HepG2 (cell line): Measurements from ENCODE around the gene ZBTB14. TPM values are rescaled to one million over a fixed set of nuclear protein-coding genes. Genes with fewer than 3 reads are reported as not detected.

Experiments
- ESRRA ChIP-seq: sonication (generic); formaldehyde crosslinking; IDR thresholded peaks from 2 replicates; pipeline ENCODE4 v1.5.1; 2020; ENCODE audit warnings: mild to moderate bottlenecking, low read depth, missing genetic modification reagents
- HNF1A ChIP-seq, 2 experiments: sonication (generic) in 1 of 2; formaldehyde crosslinking in 1 of 2; IDR thresholded peaks; 2 replicates each; pipeline versions ENCODE4 v1.4.0 to v1.6.1; 2016 to 2020; ENCODE audit warnings: borderline replicate concordance in 1 of 2, low read depth in 1 of 2, mild to moderate bottlenecking in 1 of 2, missing genetic modification reagents in 1 of 2
- MYC ChIP-seq: sonication (generic); formaldehyde crosslinking; IDR thresholded peaks from 2 replicates; pipeline ENCODE4 v1.9.0; 2021; ENCODE audit warnings: missing genetic modification reagents, borderline replicate concordance
- POLR2AphosphoS5 ChIP-seq: IDR thresholded peaks from 2 replicates; pipeline ENCODE4 v1.6.1; 2012; ENCODE audit warnings: low read depth, low read length
- REPIN1 ChIP-seq: sonication (generic); formaldehyde crosslinking; IDR thresholded peaks from 2 replicates; pipeline ENCODE4 v1.8.0; 2022; ENCODE audit warnings: missing genetic modification reagents, low read depth, mild to moderate bottlenecking, borderline replicate concordance
- YEATS2 ChIP-seq: sonication (generic); formaldehyde crosslinking; IDR thresholded peaks from 2 replicates; pipeline ENCODE4 v1.4.0; 2020; ENCODE audit warnings: missing genetic modification reagents, borderline replicate concordance
- ZBTB21 ChIP-seq: sonication (generic); formaldehyde crosslinking; IDR thresholded peaks from 2 replicates; pipeline ENCODE4 v1.4.0; 2020; ENCODE audit warnings: missing genetic modification reagents
- ZNF224 ChIP-seq: sonication (generic); formaldehyde crosslinking; IDR thresholded peaks from 2 replicates; pipeline ENCODE4 v1.5.0; 2020; ENCODE audit warnings: mild to moderate bottlenecking, missing genetic modification reagents
- ZNF850 ChIP-seq: sonication (generic); formaldehyde crosslinking; conservative IDR thresholded peaks from 2 replicates; pipeline ENCODE4 v1.9.0; 2021; ENCODE audit warnings: mild to moderate bottlenecking, missing genetic modification reagents
- ZNF891 ChIP-seq: sonication (generic); formaldehyde crosslinking; IDR thresholded peaks from 2 replicates; pipeline ENCODE4 v1.5.0; 2020; ENCODE audit warnings: mild to moderate bottlenecking, missing genetic modification reagents
- polyA plus RNA-seq, 8 experiments: library from polyadenylated mRNA; depleted of rRNA in 3 of 8; stranded (reverse) in 7 of 8; unstranded in 1 of 8; fragments of >200 nt; fragmentation: Illumina TruSeq in 4 of 8; extraction: Trizol in 4 of 8; gene quantifications; 2 replicates each; pipeline versions ENCODE4 v1.2.1 to v1.2.3, GENCODE V29; 2011 to 2016; ENCODE audit warnings: low read depth in 4 of 8, missing spikeins in 1 of 8, mixed read lengths in 1 of 8; ENCODE audit not compliant: insufficient read depth in 1 of 8
- total RNA-seq, 5 experiments: library from RNA; depleted of rRNA; stranded (reverse); fragments of >200 nt; fragmentation: Illumina TruSeq; extraction: Trizol; gene quantifications; 2 replicates each; pipeline ENCODE4 v1.2.3, GENCODE V29; 2016; ENCODE audit warnings: low read depth in 1 of 5
- TF ChIP-seq, protein P1 (sequence below): sonication (generic); formaldehyde crosslinking; IDR thresholded peaks from 2 replicates; pipeline ENCODE4 v1.4.0; 2020; ENCODE audit warnings: mild to moderate bottlenecking, missing genetic modification reagents
- TF ChIP-seq, protein P2 (sequence below), 2 experiments: sonication (generic) in 1 of 2; formaldehyde crosslinking in 1 of 2; IDR thresholded peaks; 2 replicates each; pipeline versions ENCODE4 v1.4.0 to v1.6.1; 2018 to 2020; ENCODE audit warnings: missing genetic modification reagents in 2 of 2, borderline replicate concordance in 1 of 2, low read depth in 1 of 2, mild to moderate bottlenecking in 1 of 2, missing biosample characterization in 1 of 2

ZBTB14 gene
- total and polyA plus RNA-seq, 2 of the 13 experiments (the other 11 are each of a cell fraction or from before 2014, with no cell fraction given) = 8.0 to 14.4 TPM

DNA sequence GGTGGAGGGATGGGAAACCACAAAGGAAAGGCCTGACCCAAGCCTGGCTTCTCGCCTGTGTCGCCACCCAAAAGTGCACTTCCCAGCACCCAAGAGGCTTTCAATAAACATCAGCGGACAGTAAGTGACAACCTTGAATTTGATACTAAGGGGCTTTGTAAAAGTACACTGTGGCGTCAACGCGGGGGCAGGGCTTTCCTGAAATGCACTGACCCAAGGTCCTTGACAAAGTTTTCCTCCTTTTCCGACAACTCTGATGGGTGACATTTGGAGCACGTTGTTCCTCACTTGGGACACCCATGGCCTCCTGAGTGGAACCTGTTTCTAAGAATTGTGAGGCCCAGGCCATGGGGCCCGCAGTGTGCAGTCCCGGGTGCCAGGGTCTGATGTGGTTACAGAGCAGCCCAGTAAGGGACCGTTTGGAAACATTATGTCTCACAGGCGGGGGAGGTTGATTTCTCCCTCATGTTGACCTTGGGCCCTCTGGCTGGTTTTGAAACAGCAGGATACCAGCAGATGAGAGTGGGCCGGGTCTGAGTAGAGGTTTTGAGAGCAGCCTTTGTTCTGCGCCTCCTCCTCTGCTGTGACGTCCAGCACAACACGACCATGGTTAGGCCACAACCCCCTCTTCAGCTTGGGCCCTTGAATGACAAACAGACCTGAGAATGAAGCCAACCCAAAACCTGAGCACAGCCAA is 2.8 kb upstream of the ZBTB14 start (continued):
- TF ChIP-seq, protein P1, sequence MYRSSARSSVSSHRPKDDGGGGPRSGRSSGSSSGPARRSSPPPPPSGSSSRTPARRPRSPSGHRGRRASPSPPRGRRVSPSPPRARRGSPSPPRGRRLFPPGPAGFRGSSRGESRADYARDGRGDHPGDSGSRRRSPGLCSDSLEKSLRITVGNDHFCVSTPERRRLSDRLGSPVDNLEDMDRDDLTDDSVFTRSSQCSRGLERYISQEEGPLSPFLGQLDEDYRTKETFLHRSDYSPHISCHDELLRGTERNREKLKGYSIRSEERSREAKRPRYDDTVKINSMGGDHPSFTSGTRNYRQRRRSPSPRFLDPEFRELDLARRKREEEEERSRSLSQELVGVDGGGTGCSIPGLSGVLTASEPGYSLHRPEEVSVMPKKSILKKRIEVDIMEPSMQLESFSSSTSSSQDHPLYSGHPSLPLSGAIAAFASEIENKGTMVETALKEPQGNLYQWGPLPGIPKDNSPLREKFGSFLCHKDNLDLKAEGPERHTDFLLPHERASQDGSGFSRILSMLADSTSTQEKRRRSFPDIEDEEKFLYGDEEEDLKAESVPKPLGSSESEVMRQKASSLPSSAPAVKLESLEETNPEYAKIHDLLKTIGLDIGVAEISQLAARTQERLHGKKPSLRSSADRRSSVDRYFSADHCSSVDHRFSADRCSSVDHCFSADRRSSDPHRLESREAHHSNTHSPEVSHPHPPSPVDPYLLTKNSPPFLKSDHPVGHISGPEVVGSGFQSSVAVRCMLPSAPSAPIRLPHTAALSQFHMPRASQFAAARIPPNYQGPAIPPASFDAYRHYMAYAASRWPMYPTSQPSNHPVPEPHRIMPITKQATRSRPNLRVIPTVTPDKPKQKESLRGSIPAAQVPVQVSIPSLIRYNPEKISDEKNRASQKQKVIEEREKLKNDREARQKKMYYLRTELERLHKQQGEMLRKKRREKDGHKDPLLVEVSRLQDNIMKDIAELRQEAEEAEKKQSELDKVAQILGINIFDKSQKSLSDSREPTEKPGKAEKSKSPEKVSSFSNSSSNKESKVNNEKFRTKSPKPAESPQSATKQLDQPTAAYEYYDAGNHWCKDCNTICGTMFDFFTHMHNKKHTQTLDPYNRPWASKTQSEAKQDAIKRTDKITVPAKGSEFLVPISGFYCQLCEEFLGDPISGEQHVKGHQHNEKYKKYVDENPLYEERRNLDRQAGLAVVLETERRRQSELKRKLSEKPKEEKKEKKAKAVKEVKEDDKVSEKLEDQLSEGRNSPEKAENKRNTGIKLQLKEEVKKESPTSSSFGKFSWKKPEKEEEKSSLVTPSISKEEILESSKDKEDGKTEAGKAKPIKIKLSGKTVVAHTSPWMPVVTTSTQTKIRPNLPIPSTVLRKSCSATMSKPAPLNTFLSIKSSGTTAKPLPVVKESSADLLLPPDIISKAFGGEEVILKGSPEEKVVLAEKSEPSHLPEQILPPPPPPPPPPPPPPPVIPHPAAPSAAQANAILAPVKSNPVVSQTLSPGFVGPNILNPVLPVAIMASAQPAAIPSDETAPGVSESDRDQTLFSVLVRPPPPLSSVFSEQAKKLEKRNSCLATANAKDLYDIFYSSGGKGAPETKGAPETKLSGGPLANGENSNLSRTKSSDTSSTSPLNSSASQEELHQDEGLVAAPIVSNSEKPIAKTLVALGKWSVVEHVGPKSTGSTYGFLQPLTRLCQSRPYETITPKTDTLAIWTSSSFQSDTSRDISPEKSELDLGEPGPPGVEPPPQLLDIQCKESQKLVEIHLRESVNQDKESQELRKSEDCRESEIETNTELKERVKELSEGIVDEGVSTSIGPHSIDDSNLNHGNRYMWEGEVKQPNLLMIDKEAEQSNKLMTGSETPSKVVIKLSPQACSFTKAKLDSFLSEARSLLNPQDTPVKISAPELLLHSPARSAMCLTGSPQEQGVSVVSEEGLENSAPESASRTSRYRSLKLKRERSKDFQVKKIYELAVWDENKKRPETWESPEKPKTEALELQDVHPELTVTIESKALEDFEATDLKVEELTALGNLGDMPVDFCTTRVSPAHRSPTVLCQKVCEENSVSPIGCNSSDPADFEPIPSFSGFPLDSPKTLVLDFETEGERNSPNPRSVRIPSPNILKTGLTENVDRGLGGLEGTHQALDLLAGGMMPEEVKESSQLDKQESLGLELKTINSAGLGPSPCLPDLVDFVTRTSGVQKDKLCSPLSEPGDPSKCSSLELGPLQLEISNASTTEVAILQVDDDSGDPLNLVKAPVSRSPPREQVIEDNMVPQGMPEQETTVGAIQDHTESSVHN (CRISPR knock-in tag) = 0 out of 2 replicates have a peak, but pooled peaks have one; percentile 54
- TF ChIP-seq ZBTB21 (CRISPR knock-in tag) (peak; percentile 13; the same call in 1 of the 2 replicates), YEATS2 (CRISPR knock-in tag) (0 out of 2 replicates have a peak, but pooled peaks have one; percentile 51), HNF1A (IDR thresholded peaks at IDR 0.05; ENCODE audit: low read depth) (no peak), HNF1A (CRISPR knock-in tag; IDR thresholded peaks at IDR 0.05; ENCODE audit: borderline replicate concordance) (peak; percentile 82), REPIN1 (CRISPR knock-in tag) (0 out of 2 replicates have a peak, but pooled peaks have one; percentile 14), ESRRA (0 out of 2 replicates have a peak, but pooled peaks have one; percentile 53), POLR2AphosphoS5 (peak; percentile 45; the same call in 1 of the 2 replicates), ZNF891 (no peak; the same call in 1 of the 2 replicates), ZNF224 (CRISPR knock-in tag) (0 out of 2 replicates have a peak, but pooled peaks have one; percentile 5), ZNF850 (CRISPR knock-in tag) (no peak), MYC (CRISPR knock-in tag) (peak; percentile 68; the same call in 1 of the 2 replicates)
- TF ChIP-seq, protein P2, sequence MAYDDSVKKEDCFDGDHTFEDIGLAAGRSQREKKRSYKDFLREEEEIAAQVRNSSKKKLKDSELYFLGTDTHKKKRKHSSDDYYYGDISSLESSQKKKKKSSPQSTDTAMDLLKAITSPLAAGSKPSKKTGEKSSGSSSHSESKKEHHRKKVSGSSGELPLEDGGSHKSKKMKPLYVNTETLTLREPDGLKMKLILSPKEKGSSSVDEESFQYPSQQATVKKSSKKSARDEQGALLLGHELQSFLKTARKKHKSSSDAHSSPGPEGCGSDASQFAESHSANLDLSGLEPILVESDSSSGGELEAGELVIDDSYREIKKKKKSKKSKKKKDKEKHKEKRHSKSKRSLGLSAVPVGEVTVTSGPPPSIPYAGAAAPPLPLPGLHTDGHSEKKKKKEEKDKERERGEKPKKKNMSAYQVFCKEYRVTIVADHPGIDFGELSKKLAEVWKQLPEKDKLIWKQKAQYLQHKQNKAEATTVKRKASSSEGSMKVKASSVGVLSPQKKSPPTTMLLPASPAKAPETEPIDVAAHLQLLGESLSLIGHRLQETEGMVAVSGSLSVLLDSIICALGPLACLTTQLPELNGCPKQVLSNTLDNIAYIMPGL (CRISPR knock-in tag; IDR thresholded peaks at IDR 0.05; ENCODE audit: borderline replicate concordance in 1 of 2, low read depth in 1 of 2) = peak in 1 of 2 experiments; percentile 51; a peak in 1 of 4 replicates
